Measurements from ENCODE around the gene TFCP2L1. TPM values are rescaled to one million over a fixed set of nuclear protein-coding genes. Genes with fewer than 3 reads are reported as not detected.

TFCP2L1 gene
- total and polyA plus RNA-seq, 2 experiments from 2014 or later: 0.94 to 6.4 TPM

DNA sequence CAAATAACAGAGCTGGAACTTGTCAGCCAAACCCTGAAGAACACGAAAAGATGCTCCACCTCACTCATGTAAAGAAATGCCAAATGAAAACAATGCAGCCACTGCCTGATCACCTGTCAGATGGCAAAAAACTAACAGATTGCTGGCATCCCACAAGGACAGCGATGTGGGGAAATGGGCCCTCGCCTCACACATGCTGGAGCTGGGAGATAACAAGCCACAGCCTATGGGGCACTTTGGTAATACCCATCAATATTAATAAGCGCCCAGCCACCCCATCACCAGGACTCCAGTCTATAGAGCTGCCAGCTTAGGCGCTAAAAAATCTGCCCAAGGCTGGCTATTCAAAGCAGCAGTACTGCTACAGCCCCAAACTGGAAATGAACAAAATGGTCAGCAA is 27.0 kb downstream of the TFCP2L1 start:
- TF ChIP-seq, protein P1, sequence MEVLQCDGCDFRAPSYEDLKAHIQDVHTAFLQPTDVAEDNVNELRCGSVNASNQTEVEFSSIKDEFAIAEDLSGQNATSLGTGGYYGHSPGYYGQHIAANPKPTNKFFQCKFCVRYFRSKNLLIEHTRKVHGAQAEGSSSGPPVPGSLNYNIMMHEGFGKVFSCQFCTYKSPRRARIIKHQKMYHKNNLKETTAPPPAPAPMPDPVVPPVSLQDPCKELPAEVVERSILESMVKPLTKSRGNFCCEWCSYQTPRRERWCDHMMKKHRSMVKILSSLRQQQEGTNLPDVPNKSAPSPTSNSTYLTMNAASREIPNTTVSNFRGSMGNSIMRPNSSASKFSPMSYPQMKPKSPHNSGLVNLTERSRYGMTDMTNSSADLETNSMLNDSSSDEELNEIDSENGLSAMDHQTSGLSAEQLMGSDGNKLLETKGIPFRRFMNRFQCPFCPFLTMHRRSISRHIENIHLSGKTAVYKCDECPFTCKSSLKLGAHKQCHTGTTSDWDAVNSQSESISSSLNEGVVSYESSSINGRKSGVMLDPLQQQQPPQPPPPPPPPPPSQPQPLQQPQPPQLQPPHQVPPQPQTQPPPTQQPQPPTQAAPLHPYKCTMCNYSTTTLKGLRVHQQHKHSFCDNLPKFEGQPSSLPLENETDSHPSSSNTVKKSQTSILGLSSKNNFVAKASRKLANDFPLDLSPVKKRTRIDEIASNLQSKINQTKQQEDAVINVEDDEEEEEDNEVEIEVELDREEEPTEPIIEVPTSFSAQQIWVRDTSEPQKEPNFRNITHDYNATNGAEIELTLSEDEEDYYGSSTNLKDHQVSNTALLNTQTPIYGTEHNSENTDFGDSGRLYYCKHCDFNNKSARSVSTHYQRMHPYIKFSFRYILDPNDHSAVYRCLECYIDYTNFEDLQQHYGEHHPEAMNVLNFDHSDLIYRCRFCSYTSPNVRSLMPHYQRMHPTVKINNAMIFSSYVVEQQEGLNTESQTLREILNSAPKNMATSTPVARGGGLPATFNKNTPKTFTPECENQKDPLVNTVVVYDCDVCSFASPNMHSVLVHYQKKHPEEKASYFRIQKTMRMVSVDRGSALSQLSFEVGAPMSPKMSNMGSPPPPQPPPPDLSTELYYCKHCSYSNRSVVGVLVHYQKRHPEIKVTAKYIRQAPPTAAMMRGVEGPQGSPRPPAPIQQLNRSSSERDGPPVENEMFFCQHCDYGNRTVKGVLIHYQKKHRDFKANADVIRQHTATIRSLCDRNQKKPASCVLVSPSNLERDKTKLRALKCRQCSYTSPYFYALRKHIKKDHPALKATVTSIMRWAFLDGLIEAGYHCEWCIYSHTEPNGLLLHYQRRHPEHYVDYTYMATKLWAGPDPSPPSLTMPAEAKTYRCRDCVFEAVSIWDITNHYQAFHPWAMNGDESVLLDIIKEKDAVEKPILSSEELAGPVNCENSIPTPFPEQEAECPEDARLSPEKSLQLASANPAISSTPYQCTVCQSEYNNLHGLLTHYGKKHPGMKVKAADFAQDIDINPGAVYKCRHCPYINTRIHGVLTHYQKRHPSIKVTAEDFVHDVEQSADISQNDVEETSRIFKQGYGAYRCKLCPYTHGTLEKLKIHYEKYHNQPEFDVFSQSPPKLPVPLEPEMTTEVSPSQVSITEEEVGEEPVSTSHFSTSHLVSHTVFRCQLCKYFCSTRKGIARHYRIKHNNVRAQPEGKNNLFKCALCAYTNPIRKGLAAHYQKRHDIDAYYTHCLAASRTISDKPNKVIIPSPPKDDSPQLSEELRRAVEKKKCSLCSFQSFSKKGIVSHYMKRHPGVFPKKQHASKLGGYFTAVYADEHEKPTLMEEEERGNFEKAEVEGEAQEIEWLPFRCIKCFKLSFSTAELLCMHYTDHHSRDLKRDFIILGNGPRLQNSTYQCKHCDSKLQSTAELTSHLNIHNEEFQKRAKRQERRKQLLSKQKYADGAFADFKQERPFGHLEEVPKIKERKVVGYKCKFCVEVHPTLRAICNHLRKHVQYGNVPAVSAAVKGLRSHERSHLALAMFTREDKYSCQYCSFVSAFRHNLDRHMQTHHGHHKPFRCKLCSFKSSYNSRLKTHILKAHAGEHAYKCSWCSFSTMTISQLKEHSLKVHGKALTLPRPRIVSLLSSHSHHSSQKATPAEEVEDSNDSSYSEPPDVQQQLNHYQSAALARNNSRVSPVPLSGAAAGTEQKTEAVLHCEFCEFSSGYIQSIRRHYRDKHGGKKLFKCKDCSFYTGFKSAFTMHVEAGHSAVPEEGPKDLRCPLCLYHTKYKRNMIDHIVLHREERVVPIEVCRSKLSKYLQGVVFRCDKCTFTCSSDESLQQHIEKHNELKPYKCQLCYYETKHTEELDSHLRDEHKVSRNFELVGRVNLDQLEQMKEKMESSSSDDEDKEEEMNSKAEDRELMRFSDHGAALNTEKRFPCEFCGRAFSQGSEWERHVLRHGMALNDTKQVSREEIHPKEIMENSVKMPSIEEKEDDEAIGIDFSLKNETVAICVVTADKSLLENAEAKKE (CRISPR knock-in tag; IDR thresholded peaks at IDR 0.05): no peak
- TF ChIP-seq EZH2phosphoT487 (IDR thresholded peaks at IDR 0.05; ENCODE audit: unreplicated experiment): no peak
- no peak for TF ChIP-seq STAT1 (IDR thresholded peaks at IDR 0.05; ENCODE audit: unreplicated experiment)
- TF ChIP-seq POLR2AphosphoS5 (IDR thresholded peaks at IDR 0.05; ENCODE audit: low read depth): no peak
- no peak for TF ChIP-seq NANOG (IDR thresholded peaks at IDR 0.05; ENCODE audit: borderline replicate concordance)
- TF ChIP-seq ZNF331 (CRISPR knock-in tag; IDR thresholded peaks at IDR 0.05; ENCODE audit: low read depth): no peak
- TF ChIP-seq, protein P2, sequence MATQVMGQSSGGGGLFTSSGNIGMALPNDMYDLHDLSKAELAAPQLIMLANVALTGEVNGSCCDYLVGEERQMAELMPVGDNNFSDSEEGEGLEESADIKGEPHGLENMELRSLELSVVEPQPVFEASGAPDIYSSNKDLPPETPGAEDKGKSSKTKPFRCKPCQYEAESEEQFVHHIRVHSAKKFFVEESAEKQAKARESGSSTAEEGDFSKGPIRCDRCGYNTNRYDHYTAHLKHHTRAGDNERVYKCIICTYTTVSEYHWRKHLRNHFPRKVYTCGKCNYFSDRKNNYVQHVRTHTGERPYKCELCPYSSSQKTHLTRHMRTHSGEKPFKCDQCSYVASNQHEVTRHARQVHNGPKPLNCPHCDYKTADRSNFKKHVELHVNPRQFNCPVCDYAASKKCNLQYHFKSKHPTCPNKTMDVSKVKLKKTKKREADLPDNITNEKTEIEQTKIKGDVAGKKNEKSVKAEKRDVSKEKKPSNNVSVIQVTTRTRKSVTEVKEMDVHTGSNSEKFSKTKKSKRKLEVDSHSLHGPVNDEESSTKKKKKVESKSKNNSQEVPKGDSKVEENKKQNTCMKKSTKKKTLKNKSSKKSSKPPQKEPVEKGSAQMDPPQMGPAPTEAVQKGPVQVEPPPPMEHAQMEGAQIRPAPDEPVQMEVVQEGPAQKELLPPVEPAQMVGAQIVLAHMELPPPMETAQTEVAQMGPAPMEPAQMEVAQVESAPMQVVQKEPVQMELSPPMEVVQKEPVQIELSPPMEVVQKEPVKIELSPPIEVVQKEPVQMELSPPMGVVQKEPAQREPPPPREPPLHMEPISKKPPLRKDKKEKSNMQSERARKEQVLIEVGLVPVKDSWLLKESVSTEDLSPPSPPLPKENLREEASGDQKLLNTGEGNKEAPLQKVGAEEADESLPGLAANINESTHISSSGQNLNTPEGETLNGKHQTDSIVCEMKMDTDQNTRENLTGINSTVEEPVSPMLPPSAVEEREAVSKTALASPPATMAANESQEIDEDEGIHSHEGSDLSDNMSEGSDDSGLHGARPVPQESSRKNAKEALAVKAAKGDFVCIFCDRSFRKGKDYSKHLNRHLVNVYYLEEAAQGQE (IDR thresholded peaks at IDR 0.05; ENCODE audit: unreplicated experiment): no peak
- no peaks in the 10 kb centered on the region for H3K9me3 Mint-ChIP-seq
- Histone ChIP-seq H4K20me1 (replicated peaks; ENCODE audit: insufficient read depth) (no peaks in the 10 kb centered on the region), H3K4me3 (no peak overlapping the region), H3K4me1 (ENCODE audit: insufficient read depth) (no peaks in the 10 kb centered on the region), H3K27ac (ENCODE audit: low read depth) (no peak overlapping the region), H2AFZ (no peak overlapping the region), H3F3A (replicated peaks; ENCODE audit: low read depth) (no peaks in the 10 kb centered on the region), H3K79me2 (replicated peaks; ENCODE audit: insufficient read depth) (no peaks in the 10 kb centered on the region), H3K27me3 (ENCODE audit: insufficient read depth) (no peaks in the 10 kb centered on the region), H3K9me2 (ENCODE audit: insufficient read depth) (no peaks in the 10 kb centered on the region), H3K36me3 (ENCODE audit: insufficient read depth) (no peaks in the 10 kb centered on the region), H3K4me2 (no peak overlapping the region)
- ATAC-seq: no peak
- peaks cover 2% of the 10 kb centered on the region for H3K27me3 Mint-ChIP-seq (ENCODE audit: insufficient read depth, low read depth, poor library complexity)
- no peaks in the 10 kb centered on the region for H3K36me3 Mint-ChIP-seq (ENCODE audit: low read depth)
- no peak overlapping the region for H3K4me3 Mint-ChIP-seq
- DNase-seq (ENCODE audit: low spot score): no peak
- no peak overlapping the region for H3K27ac Mint-ChIP-seq
- H3K4me1 Mint-ChIP-seq: peaks cover 7% of the 10 kb centered on the region

All from GM23338 (cell line).